Right cardiac atrium (tissue), 5 donors: ENCODE measurements around the gene NFYC. TPM values are rescaled to one million over a fixed set of nuclear protein-coding genes. Genes with fewer than 3 reads are reported as not detected.

Experiments used
- ATAC-seq, 2 donors: fragments of 200-7000 bp; cut with Tn5 transposase; one replicate each; pipeline versions ENCODE4 v1.8.0 to v1.9.1; 2020; ENCODE audit warnings: moderate library complexity in 2 of 2, mild to moderate bottlenecking in 1 of 2
- DNase-seq, 3 donors: peaks; one replicate each; pipeline ENCODE4 v3.0.0-alpha.2; 2020
- H3K27ac ChIP-seq: one replicate; pipeline ENCODE4 v1.5.1; 2013; ENCODE audit warnings: mild to moderate bottlenecking, low read length, control low read depth, moderate library complexity
- H3K27me3 ChIP-seq: one replicate; pipeline ENCODE4 v1.6.1; 2013; ENCODE audit not compliant: control insufficient read depth, insufficient read depth
- H3K4me1 ChIP-seq: one replicate; pipeline ENCODE4 v1.6.1; 2013; ENCODE audit warnings: low read length; ENCODE audit not compliant: control insufficient read depth, insufficient read depth
- H3K4me3 ChIP-seq: one replicate; pipeline ENCODE4 v1.5.1; 2013; ENCODE audit warnings: low read length, control low read depth
- H3K9me3 ChIP-seq: one replicate; pipeline ENCODE4 v1.6.1; 2013; ENCODE audit warnings: low read length; ENCODE audit not compliant: control insufficient read depth
- WGBS: extraction: QIAGEN DNeasy Blood & Tissue Kit; methylation state at CpG from one replicate; pipeline ENCODE4 v1.1.7; 2013; 5-methylcytosine and 5-hydroxymethylcytosine counted together
- intact Hi-C, 4 donors: fragments of 100-400 bp; cut with DNase I; formaldehyde crosslinking; loops; one replicate each; pipeline versions ENCODE4 v1.11.0 to v1.14.0; 2022 to 2023
- polyA plus RNA-seq: library from polyadenylated mRNA; stranded (reverse); fragments of 200-250 nt; gene quantifications from one replicate; pipeline ENCODE4 v1.2.3, GENCODE V29; 2013
- total RNA-seq, 4 donors: library from RNA; stranded (reverse); fragmentation: NEBNext Ultra II Directional; extraction: Animal tissue kit (Norgen Biotek cat#: 25700); gene quantifications; one replicate each; pipeline ENCODE4 v1.2.1, GENCODE V29; 2021
- donor health status: healthy with polysubstance abuse.
- donor health status: DM: no; HTN: yes; CAD: no.
- donor health status: DM: no; HTN: no; CAD: no.
- donor health status: DM: no; HTN: yes; CAD: no; lungs with severe emphysema.
- donor health status: DM: yes; HTN: yes; CAD: no.

The NFYC gene
- total and polyA plus RNA-seq, 5 donors: 63.6 to 82.6 (median 78.0) TPM

DNA sequence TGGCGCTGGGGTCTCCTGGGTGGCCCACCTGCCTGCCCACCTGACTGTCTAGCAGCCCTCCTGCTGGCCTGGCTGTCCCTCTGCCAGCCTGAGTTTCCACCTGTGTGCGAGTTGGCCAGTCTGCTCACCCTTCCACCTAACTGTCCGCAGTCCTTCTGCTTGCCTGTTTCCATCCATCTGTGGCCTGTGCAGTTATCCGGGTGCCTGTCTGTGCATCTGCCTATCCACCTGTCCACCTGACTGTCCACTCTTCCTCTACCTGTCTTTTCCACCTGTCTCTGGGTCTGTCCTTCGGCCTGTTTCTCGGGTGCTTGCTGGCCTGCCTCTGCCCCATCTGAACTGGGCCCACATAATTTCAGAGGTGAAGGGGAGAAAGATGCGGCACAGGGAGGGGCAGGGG, 93.9 kb downstream of the NFYC start:
- intact Hi-C loops: no loop called here
- no peak overlapping the region for H3K4me3 ChIP-seq

GRCh38 chr1:40786171-40786994, 94.9 kb downstream of the NFYC start:
- DNase-seq: no peak
- WGBS: 77% methylated on average over 9 of the region's 9 CpGs
- no peaks in the 10 kb centered on the region for H3K27me3 ChIP-seq
- no peaks in the 10 kb centered on the region for H3K9me3 ChIP-seq
- no peak overlapping the region for H3K27ac ChIP-seq
- no peak overlapping the region for H3K4me3 ChIP-seq
- intact Hi-C loops: no loop called here
- peaks cover 10% of the 10 kb centered on the region for H3K4me1 ChIP-seq
- no peak for ATAC-seq

More for the DNA sequence above, 93.9 kb downstream of the NFYC start:
- 97% methylated on average over 7 of the region's 7 CpGs for WGBS
- Histone ChIP-seq H3K27ac (no peak overlapping the region), H3K9me3 (no peaks in the 10 kb centered on the region), H3K27me3 (no peaks in the 10 kb centered on the region), H3K4me1 (peaks cover 10% of the 10 kb centered on the region)
- DNase-seq: no peak
- ATAC-seq: no peak

DNA sequence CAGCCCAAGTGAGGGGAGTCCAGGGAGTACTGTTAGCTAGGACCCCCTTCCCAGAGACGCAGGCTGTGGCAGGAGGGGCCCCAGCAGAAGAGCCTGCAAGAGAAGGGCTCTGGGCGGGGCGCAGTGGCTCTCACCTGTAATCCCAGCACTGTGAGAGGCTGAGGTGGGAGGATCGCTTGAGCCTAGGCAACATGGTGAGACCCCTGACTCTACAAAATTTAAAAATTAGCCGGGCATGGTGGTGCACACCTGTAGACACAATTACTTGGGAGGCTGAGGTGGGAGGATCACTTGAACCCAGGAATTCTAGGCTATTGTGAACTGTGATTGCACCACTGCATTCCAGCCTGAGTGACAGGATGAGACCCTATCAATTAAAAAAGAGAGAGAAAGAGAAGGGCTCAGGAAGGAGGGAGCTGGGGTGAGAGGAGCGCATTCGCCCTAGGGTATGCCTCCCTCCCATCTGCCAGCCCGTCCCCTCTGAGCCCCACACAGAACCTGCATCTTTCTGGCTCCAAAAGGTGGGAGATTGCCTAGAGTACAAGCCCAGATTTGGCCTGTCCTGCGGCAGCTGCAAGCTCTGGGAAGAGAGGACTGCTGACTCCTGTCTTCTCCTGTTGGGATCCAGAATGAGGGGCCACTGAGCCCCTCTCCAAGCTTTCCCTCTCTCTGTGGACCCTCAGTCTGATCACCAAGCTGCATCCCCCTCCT, 95.6 kb downstream of the NFYC start:
- no peaks in the 10 kb centered on the region for H3K27me3 ChIP-seq
- H3K27ac ChIP-seq: no peak overlapping the region
- ATAC-seq (no peak), DNase-seq (no peak)
- intact Hi-C loops: no loop called here
- no peak overlapping the region for H3K4me3 ChIP-seq
- no peaks in the 10 kb centered on the region for H3K9me3 ChIP-seq
- H3K4me1 ChIP-seq: peaks cover 9% of the 10 kb centered on the region
- WGBS: 96% methylated on average over 9 of the region's 9 CpGs

- intact Hi-C loops: no loop called here
- Histone ChIP-seq H3K4me3 (no peak overlapping the region), H3K9me3 (no peaks in the 10 kb centered on the region), H3K4me1 (peaks cover 3% of the 10 kb centered on the region), H3K27me3 (no peaks in the 10 kb centered on the region), H3K27ac (no peak overlapping the region)
- ATAC-seq (no peak), DNase-seq (peak in 1 of 3 donors; percentile 14)
- WGBS: 79% methylated on average over 19 of the region's 19 CpGs
These were observed 96.4 kb downstream of the NFYC start for GRCh38 chr1:40787737-40788560.

DNA sequence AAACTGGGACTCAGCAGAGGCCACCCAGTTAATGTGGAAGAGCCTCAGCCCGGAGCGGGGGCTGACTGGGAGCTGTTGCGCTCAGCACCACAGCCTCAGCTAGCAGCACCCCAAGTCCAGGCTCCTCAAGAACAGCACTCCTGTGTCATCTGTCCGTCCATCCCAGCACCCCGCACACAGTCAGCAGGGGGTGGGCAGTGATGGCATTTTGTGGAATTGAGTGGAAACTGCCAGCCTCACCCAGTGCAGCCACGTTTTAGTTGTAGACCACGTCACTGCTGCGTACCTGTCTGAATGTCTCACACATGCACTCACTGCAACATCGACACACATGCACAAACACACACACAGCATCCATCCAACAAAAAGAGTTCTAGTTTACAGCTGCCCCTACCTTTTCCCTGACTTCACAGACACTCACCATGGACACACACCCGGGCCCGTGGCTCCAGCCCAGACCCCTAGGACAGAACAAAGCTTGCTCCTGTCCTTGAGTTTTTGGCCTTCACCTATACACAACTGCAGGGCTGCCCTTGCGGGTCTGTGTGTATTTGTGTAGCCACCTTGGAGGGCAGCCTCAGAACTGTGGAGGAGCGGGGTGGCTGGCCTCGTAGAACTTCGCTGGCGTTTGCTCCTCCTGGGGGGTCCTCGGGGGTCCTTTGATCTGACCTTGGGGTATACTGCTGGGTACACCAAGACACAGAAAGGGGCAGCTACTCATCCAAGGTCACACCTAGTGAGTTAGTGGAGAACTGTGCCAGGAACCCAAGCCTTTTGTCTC, 97.2 kb downstream of the NFYC start:
- DNase-seq (no peak), ATAC-seq (no peak)
- intact Hi-C loops: no loop called here
- no peak overlapping the region for H3K27ac ChIP-seq
- no peaks in the 10 kb centered on the region for H3K27me3 ChIP-seq
- WGBS: 93% methylated on average over 17 of the region's 17 CpGs
- no peaks in the 10 kb centered on the region for H3K9me3 ChIP-seq
- H3K4me1 ChIP-seq: no peaks in the 10 kb centered on the region
- no peak overlapping the region for H3K4me3 ChIP-seq

- Histone ChIP-seq H3K27me3 (no peaks in the 10 kb centered on the region), H3K4me3 (no peak overlapping the region), H3K4me1 (no peaks in the 10 kb centered on the region), H3K27ac (no peak overlapping the region), H3K9me3 (no peaks in the 10 kb centered on the region)
- DNase-seq (no peak), ATAC-seq (no peak)
- 88% methylated on average over 2 of the region's 2 CpGs for WGBS
- intact Hi-C loops: no loop called here
These were observed 97.8 kb downstream of the NFYC start for GRCh38 chr1:40789342-40789598.

- no peak overlapping the region for H3K27ac ChIP-seq
- 84% methylated on average over 13 of the region's 13 CpGs for WGBS
- H3K4me3 ChIP-seq: no peak overlapping the region
- no peak for DNase-seq
- intact Hi-C loops: no loop called here
- ATAC-seq: no peak
- no peaks in the 10 kb centered on the region for H3K4me1 ChIP-seq
- no peaks in the 10 kb centered on the region for H3K9me3 ChIP-seq
- H3K27me3 ChIP-seq: no peaks in the 10 kb centered on the region
These were observed 98.3 kb downstream of the NFYC start for GRCh38 chr1:40789661-40790430.

GRCh38 chr1:40792036-40792435, 100.5 kb downstream of the NFYC start:
- Histone ChIP-seq H3K9me3 (no peaks in the 10 kb centered on the region), H3K4me1 (no peaks in the 10 kb centered on the region), H3K27ac (no peak overlapping the region), H3K4me3 (no peak overlapping the region), H3K27me3 (no peaks in the 10 kb centered on the region)
- ATAC-seq: no peak
- intact Hi-C loops: no loop called here
- 68% methylated on average over 7 of the region's 7 CpGs for WGBS
- peak in 1 of 3 donors; percentile 30 for DNase-seq

DNA sequence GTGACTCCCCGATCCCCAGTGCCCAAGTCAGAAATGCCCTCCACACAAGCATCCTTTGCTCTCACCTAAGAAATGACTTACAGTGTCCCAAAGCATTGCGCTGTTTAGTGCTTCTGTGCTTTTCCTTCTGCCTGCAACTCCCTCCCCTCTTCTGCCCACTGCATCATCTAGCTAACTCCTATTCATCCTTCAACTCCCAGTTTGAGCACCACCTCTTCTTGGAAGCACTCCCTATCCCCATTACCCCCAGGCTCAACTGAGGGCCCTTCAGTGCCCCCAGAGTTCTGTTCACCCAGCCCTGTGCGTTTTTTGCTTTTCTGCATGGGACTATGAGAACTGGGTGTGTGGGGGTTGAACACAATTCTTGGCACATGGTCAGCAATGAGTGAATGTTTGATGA, 102.1 kb downstream of the NFYC start:
- no peak overlapping the region for H3K27ac ChIP-seq
- DNase-seq (no peak), ATAC-seq (no peak)
- no peak overlapping the region for H3K4me3 ChIP-seq
- peaks cover under 1% of the 10 kb centered on the region for H3K4me1 ChIP-seq
- H3K9me3 ChIP-seq: no peaks in the 10 kb centered on the region
- WGBS: 95% methylated on average over 3 of the region's 3 CpGs
- intact Hi-C loops: no loop called here
- no peaks in the 10 kb centered on the region for H3K27me3 ChIP-seq

DNA sequence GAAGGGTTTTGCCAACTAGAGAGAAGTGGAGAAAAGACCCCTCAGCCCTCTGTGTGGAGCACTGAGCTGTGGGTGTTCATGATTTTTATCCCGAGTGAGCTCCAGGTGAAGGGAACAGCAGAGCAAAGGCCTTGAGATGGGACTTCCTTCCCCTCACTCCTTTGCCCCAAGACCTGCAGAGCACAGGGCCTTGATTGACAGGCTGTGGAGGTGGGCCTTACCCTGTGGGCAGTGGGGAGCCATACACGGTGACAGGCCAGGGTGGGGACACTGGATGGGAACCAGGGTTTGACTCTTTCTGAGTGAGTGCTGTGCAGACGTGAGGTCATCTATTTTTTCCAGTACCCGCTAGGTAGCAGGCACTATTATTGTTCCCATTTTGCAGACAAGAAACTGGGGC, 102.5 kb downstream of the NFYC start:
- DNase-seq (peak in 1 of 3 donors; percentile 1), ATAC-seq (no peak)
- H3K27ac ChIP-seq: no peak overlapping the region

More for the DNA sequence above, 102.5 kb downstream of the NFYC start:
- Histone ChIP-seq H3K4me1 (peaks cover 3% of the 10 kb centered on the region), H3K9me3 (no peaks in the 10 kb centered on the region), H3K4me3 (no peak overlapping the region), H3K27me3 (no peaks in the 10 kb centered on the region)
- intact Hi-C loops: no loop called here
- 84% methylated on average over 4 of the region's 4 CpGs for WGBS
